Renal cortical epithelial cell (primary cell): ENCODE measurements around the gene PRKN. TPM values are rescaled to one million over a fixed set of nuclear protein-coding genes. Genes with fewer than 3 reads are reported as not detected.

ENCODE experiments used
- DNase-seq: peaks from one replicate; pipeline ENCODE4 v3.0.0-alpha.2; 2011; ENCODE audit warnings: low read depth
- total RNA-seq: library from RNA; depleted of rRNA; stranded (reverse); fragments of >200 nt; gene quantifications from 2 replicates; pipeline ENCODE4 v1.2.3, GENCODE V29; 2014

Gene PRKN
- total RNA-seq, 1 donor from 2014 or later = 3.6 TPM

- DNase-seq = no peak
Measured at GRCh38 chr6:161452241-161452640, 1275.3 kb downstream of the PRKN start.

GRCh38 chr6:161449521-161449920, 1278.0 kb downstream of the PRKN start:
- DNase-seq = no peak

- DNase-seq = no peak
Measured at GRCh38 chr6:161446949-161447348, 1280.6 kb downstream of the PRKN start.

GRCh38 chr6:161446296-161446925, 1281.2 kb downstream of the PRKN start:
- no peak for DNase-seq

- no peak for DNase-seq
Measured at GRCh38 chr6:161445021-161445799, 1282.4 kb downstream of the PRKN start.

GRCh38 chr6:161444464-161444863, 1283.1 kb downstream of the PRKN start:
- peak; percentile 71 for DNase-seq

GRCh38 chr6:161443848-161444247, 1283.7 kb downstream of the PRKN start:
- peak; percentile 57 for DNase-seq

GRCh38 chr6:161442420-161442819, 1285.1 kb downstream of the PRKN start:
- peak; percentile 47 for DNase-seq

GRCh38 chr6:161440299-161440698, 1287.3 kb downstream of the PRKN start:
- no peak for DNase-seq

- DNase-seq = peak; percentile 94
Measured at GRCh38 chr6:161439093-161439492, 1288.5 kb downstream of the PRKN start.

- DNase-seq = no peak
Measured at GRCh38 chr6:161438430-161439030, 1289.0 kb downstream of the PRKN start.

GRCh38 chr6:161437851-161438250, 1289.7 kb downstream of the PRKN start:
- DNase-seq = no peak

GRCh38 chr6:161436106-161436876, 1291.3 kb downstream of the PRKN start:
- DNase-seq = peak; percentile 46

- DNase-seq = peak; percentile 49
Measured at GRCh38 chr6:161435748-161436070, 1291.9 kb downstream of the PRKN start.

GRCh38 chr6:161434921-161435747, 1292.4 kb downstream of the PRKN start:
- DNase-seq = peak; percentile 99

GRCh38 chr6:161434350-161434749, 1293.2 kb downstream of the PRKN start:
- DNase-seq = peak; percentile 48

GRCh38 chr6:161432546-161432945, 1295.0 kb downstream of the PRKN start:
- DNase-seq = no peak

GRCh38 chr6:161429921-161430490, 1297.6 kb downstream of the PRKN start:
- DNase-seq = no peak

- DNase-seq = no peak
Measured at GRCh38 chr6:161424421-161424820, 1303.1 kb downstream of the PRKN start.

GRCh38 chr6:161422710-161423680, 1304.6 kb downstream of the PRKN start:
- peak; percentile 74 for DNase-seq
